Mammary epithelial cell (primary cell): ENCODE results near the gene DAZAP1.

Experiments
- CTCF ChIP-seq, 2 donors: IDR thresholded peaks in 1 of 2; conservative IDR thresholded peaks in 1 of 2; 2 replicates each; pipeline ENCODE4 v1.5.1; 2011 to 2012; ENCODE audit warnings: inconsistent platforms in 2 of 2, low read length in 2 of 2, mild to moderate bottlenecking in 2 of 2, control low read depth in 1 of 2, low read depth in 1 of 2; ENCODE audit not compliant: insufficient read depth in 1 of 2; ENCODE audit errors: extremely low read depth in 1 of 2
- EZH2 ChIP-seq: IDR thresholded peaks from 2 replicates; pipeline ENCODE4 v1.6.1; 2012; ENCODE audit warnings: low read length, inconsistent platforms, borderline replicate concordance

GRCh38 chr19:1373042-1373533, 34.3 kb upstream of the DAZAP1 start:
- TF ChIP-seq CTCF (conservative IDR thresholded peaks at IDR 0.05 in 1 of 2, IDR thresholded peaks at IDR 0.05 in 1 of 2; ENCODE audit: extremely low read depth in 1 of 2, insufficient read depth in 1 of 2, low read depth in 1 of 2, low read length in 2 of 2), result no peak
- no peak for TF ChIP-seq EZH2
